Astrocyte (in vitro differentiated cells and primary cell): ENCODE results near the gene C14orf93. TPM values are rescaled to one million over a fixed set of nuclear protein-coding genes. Genes with fewer than 3 reads are reported as not detected.

Experiments used
- DNase-seq: peaks from one replicate; pipeline ENCODE4 v3.0.0-alpha.2; 2010; ENCODE audit warnings: low read depth
- FAIRE-seq: peaks from 2 replicates; lab custom pipeline; 2011; peaks lifted over from hg19 to GRCh38; lab: Jason Lieb, UNC
- H2AFZ ChIP-seq: 2 replicates; pipeline ENCODE4 v1.6.0; 2012; ENCODE audit warnings: low read depth, low read length, inconsistent platforms
- H3K27ac ChIP-seq: 2 replicates; pipeline ENCODE4 v1.5.1; 2011; ENCODE audit warnings: low read depth, low read length, inconsistent platforms
- H3K27me3 ChIP-seq: 2 replicates; pipeline ENCODE4 v1.6.0; 2011; ENCODE audit warnings: low read length, inconsistent platforms; ENCODE audit not compliant: insufficient read depth
- H3K36me3 ChIP-seq: 2 replicates; pipeline ENCODE4 v1.5.1; 2011; ENCODE audit warnings: low read length, inconsistent platforms; ENCODE audit not compliant: insufficient read depth
- H3K4me1 ChIP-seq: 2 replicates; pipeline ENCODE4 v1.5.1; 2011; ENCODE audit warnings: low read length, inconsistent platforms; ENCODE audit not compliant: insufficient read depth
- H3K4me2 ChIP-seq: 2 replicates; pipeline ENCODE4 v1.6.0; 2012; ENCODE audit warnings: low read length, inconsistent platforms
- H3K4me3 ChIP-seq: 2 replicates; pipeline ENCODE4 v1.5.1; 2011; ENCODE audit warnings: low read depth, mild to moderate bottlenecking, low read length, inconsistent platforms; ENCODE audit not compliant: insufficient read depth
- H3K79me2 ChIP-seq: 2 replicates; pipeline ENCODE4 v1.6.0; 2012; ENCODE audit warnings: mild to moderate bottlenecking, low read length, inconsistent platforms; ENCODE audit not compliant: insufficient read depth
- H3K9ac ChIP-seq: 2 replicates; pipeline ENCODE4 v1.6.0; 2012; ENCODE audit warnings: mild to moderate bottlenecking, low read length, inconsistent platforms
- H3K9me3 ChIP-seq: 2 replicates; pipeline ENCODE4 v1.5.1; 2012; ENCODE audit warnings: low read depth, mild to moderate bottlenecking, low read length, inconsistent platforms; ENCODE audit not compliant: insufficient read depth
- H4K20me1 ChIP-seq: 2 replicates; pipeline ENCODE4 v1.6.0; 2012; ENCODE audit warnings: low read length, inconsistent platforms; ENCODE audit not compliant: insufficient read depth
- H3K27ac Mint-ChIP-seq: one replicate; pipeline ENCODE4 v1.8.0; 2021; ENCODE audit warnings: mild to moderate bottlenecking, mixed read lengths; ENCODE audit not compliant: unreplicated experiment
- H3K27me3 Mint-ChIP-seq: one replicate; pipeline ENCODE4 v1.8.0; 2021; ENCODE audit warnings: low read depth, mixed read lengths; ENCODE audit not compliant: unreplicated experiment
- H3K36me3 Mint-ChIP-seq: one replicate; pipeline ENCODE4 v1.8.0; 2021; ENCODE audit warnings: low read depth, mixed read lengths; ENCODE audit not compliant: unreplicated experiment
- H3K4me1 Mint-ChIP-seq: one replicate; pipeline ENCODE4 v1.8.0; 2021; ENCODE audit warnings: low read depth, mixed read lengths; ENCODE audit not compliant: unreplicated experiment
- H3K4me3 Mint-ChIP-seq: one replicate; pipeline ENCODE4 v1.8.0; 2021; ENCODE audit warnings: mild to moderate bottlenecking, moderate library complexity, mixed read lengths; ENCODE audit not compliant: unreplicated experiment
- H3K9me3 Mint-ChIP-seq: one replicate; pipeline ENCODE4 v1.8.0; 2021; ENCODE audit warnings: mild to moderate bottlenecking, mixed read lengths; ENCODE audit not compliant: unreplicated experiment
- EZH2 ChIP-seq: IDR thresholded peaks from 2 replicates; pipeline ENCODE4 v1.6.1; 2012; ENCODE audit warnings: mild to moderate bottlenecking, low read length, inconsistent platforms; ENCODE audit not compliant: insufficient read depth
- total RNA-seq: library from RNA; stranded (reverse); gene quantifications from 2 replicates; pipeline ENCODE4 v1.2.1, GENCODE V29; 2021
- TF ChIP-seq, protein P1 (sequence below): IDR thresholded peaks from 2 replicates; pipeline ENCODE4 v1.5.1; 2011; ENCODE audit warnings: low read depth, mild to moderate bottlenecking, inconsistent platforms, low read length, moderate library complexity; ENCODE audit not compliant: insufficient read depth

The C14orf93 gene
- total RNA-seq, 1 donor from 2014 or later = 3.6 TPM

DNA sequence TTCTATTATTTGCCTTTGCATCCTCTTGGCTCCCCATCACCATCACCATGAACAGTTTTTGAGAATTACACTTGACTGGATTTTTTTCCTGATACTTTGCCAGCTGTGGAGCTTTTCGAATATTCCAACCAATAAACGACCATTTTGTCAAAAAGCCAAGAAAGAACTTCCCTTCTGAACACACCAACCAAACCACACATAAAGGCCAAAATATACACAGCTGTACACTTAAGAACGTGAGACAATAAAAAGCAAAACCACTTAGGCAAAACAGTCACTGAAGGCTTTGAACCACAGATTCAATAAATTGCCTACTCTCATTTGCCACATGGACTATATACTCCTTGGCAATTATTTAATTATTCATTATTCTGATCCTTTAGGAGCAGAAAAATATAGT is 1.1 kb downstream of the C14orf93 start:
- no peak for TF ChIP-seq EZH2
- TF ChIP-seq, protein P1, sequence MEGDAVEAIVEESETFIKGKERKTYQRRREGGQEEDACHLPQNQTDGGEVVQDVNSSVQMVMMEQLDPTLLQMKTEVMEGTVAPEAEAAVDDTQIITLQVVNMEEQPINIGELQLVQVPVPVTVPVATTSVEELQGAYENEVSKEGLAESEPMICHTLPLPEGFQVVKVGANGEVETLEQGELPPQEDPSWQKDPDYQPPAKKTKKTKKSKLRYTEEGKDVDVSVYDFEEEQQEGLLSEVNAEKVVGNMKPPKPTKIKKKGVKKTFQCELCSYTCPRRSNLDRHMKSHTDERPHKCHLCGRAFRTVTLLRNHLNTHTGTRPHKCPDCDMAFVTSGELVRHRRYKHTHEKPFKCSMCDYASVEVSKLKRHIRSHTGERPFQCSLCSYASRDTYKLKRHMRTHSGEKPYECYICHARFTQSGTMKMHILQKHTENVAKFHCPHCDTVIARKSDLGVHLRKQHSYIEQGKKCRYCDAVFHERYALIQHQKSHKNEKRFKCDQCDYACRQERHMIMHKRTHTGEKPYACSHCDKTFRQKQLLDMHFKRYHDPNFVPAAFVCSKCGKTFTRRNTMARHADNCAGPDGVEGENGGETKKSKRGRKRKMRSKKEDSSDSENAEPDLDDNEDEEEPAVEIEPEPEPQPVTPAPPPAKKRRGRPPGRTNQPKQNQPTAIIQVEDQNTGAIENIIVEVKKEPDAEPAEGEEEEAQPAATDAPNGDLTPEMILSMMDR = no peak
- Histone ChIP-seq H3K79me2 (no peaks in the 10 kb centered on the region), H3K4me2 (no peak overlapping the region), H3K9ac (no peak overlapping the region), H3K36me3 (no peaks in the 10 kb centered on the region), H3K4me3 (no peak overlapping the region), H3K9me3 (no peaks in the 10 kb centered on the region), H2AFZ (no peak overlapping the region), H3K27ac (no peak overlapping the region), H4K20me1 (no peaks in the 10 kb centered on the region), H3K27me3 (no peaks in the 10 kb centered on the region), H3K4me1 (peaks cover 22% of the 10 kb centered on the region)
- no peak for FAIRE-seq
- Mint-ChIP-seq H3K27ac (no peak overlapping the region), H3K9me3 (no peaks in the 10 kb centered on the region), H3K4me1 (peaks cover 8% of the 10 kb centered on the region), H3K36me3 (no peaks in the 10 kb centered on the region), H3K4me3 (peak overlapping the region; percentile 40), H3K27me3 (no peaks in the 10 kb centered on the region)
- DNase-seq = no peak

DNA sequence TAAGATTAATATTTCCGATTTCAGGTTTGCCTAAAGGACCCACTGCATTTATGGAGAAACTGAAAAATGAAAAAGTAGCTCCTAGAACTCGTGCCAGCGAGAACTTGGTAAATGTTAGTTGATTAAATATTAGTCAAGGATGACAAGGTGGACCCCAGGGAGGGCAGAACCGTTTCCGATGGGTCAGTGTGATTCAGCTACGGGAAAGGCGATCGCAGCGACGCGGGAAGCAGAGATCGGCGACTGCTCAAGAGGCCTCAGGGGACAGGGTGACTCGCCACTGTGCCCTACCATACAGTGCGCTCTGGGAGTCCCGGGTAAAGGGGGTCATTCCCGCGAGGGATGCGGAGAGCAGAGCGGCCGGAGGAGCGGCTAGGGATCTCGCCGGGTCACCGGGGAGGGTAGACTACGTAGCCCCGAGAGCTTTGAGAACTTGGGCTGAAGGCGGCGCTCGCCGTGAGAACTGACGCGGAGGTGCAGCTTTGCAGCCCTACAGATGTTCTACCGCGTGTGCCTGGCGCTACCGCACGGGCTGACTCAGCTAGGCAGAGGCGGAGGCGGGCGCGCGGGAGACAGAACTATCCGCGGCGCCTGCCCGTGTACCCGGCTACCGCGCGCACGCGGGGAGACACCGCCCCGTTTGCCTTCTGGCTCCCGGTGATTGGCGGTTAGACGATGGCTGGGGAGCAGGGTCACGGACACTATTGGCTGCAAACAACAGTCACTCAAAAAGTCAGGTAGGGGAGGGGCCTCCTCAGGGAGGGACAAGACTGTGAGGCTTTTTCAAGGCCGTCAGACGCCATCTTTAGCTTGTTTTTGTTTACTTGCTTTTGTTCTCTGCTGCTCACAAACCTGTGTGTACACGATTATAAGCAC is 3.2 kb downstream of the C14orf93 start:
- Mint-ChIP-seq H3K36me3 (no peaks in the 10 kb centered on the region), H3K4me3 (peak overlapping the region; percentile 92), H3K27me3 (no peaks in the 10 kb centered on the region), H3K9me3 (no peaks in the 10 kb centered on the region), H3K4me1 (peaks cover 8% of the 10 kb centered on the region), H3K27ac (peak overlapping the region; percentile 99)
- Histone ChIP-seq H3K9ac (peak overlapping the region; percentile 94), H3K27me3 (no peaks in the 10 kb centered on the region), H3K4me1 (peaks cover 22% of the 10 kb centered on the region), H2AFZ (peak overlapping the region; percentile 98), H3K9me3 (no peaks in the 10 kb centered on the region), H4K20me1 (no peaks in the 10 kb centered on the region), H3K4me3 (peak overlapping the region; percentile 79), H3K4me2 (peak overlapping the region; percentile 94), H3K27ac (peak overlapping the region; percentile 94), H3K79me2 (no peaks in the 10 kb centered on the region), H3K36me3 (no peaks in the 10 kb centered on the region)
- FAIRE-seq (no peak), DNase-seq (peak; percentile 92)
- no peak for TF ChIP-seq EZH2
- TF ChIP-seq, protein P1 = no peak

DNA sequence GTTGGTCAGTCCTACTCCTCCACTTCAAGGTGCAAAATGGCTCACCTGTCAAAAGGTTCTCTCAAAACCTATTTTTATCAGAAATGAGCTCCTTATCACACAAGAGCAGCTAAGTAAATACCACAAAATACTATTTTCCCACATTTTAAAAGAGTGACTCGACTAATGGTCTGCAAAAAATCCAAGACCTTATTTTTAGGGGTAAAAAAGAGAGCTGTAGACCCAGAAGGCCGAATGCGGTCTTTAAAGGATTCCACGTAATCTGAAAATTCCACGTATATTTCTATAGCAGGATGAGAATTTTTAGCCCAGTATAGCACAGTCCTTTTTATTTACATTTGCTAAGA is 3.8 kb downstream of the C14orf93 start:
- no peaks in the 10 kb centered on the region for H3K27me3 Mint-ChIP-seq
- H3K4me3 Mint-ChIP-seq = peak overlapping the region; percentile 92
- peak overlapping the region; percentile 99 for H3K27ac Mint-ChIP-seq
- peak overlapping the region; percentile 94 for H3K9ac ChIP-seq
- H3K36me3 Mint-ChIP-seq = no peaks in the 10 kb centered on the region
- TF ChIP-seq, protein P1 = no peak
- no peak for TF ChIP-seq EZH2
- H3K4me3 ChIP-seq = peak overlapping the region; percentile 79
- no peaks in the 10 kb centered on the region for H3K36me3 ChIP-seq
- H3K4me1 ChIP-seq = peaks cover 22% of the 10 kb centered on the region
- DNase-seq (peak; percentile 63), FAIRE-seq (no peak)
- H3K27ac ChIP-seq = peak overlapping the region; percentile 94
- peak overlapping the region; percentile 94 for H3K4me2 ChIP-seq
- H3K9me3 ChIP-seq = no peaks in the 10 kb centered on the region
- H4K20me1 ChIP-seq = no peaks in the 10 kb centered on the region
- H3K79me2 ChIP-seq = no peaks in the 10 kb centered on the region
- H3K27me3 ChIP-seq = no peaks in the 10 kb centered on the region
- H3K4me1 Mint-ChIP-seq = peaks cover 8% of the 10 kb centered on the region
- H3K9me3 Mint-ChIP-seq = no peaks in the 10 kb centered on the region
- H2AFZ ChIP-seq = no peak overlapping the region
